HepG2 (cell line): Measurements from ENCODE around the gene GTF2F1. TPM values are rescaled to one million over a fixed set of nuclear protein-coding genes. Genes with fewer than 3 reads are reported as not detected.

Source experiments
- ARNT2 ChIP-seq: sonication (generic); formaldehyde crosslinking; IDR thresholded peaks from 2 replicates; pipeline ENCODE4 v1.8.0; 2022; ENCODE audit warnings: mild to moderate bottlenecking, low read depth, missing genetic modification reagents, moderate library complexity
- FOXJ3 ChIP-seq: sonication (generic); formaldehyde crosslinking; IDR thresholded peaks from 2 replicates; pipeline ENCODE4 v1.4.0; 2020; ENCODE audit warnings: missing genetic modification reagents, mild to moderate bottlenecking, borderline replicate concordance
- HDAC1 ChIP-seq: sonication (generic); formaldehyde crosslinking; IDR thresholded peaks from 2 replicates; pipeline ENCODE4 v1.5.1; 2020; ENCODE audit warnings: mild to moderate bottlenecking, missing genetic modification reagents
- HIC2 ChIP-seq: sonication (generic); formaldehyde crosslinking; IDR thresholded peaks from 2 replicates; pipeline ENCODE4 v1.9.0; 2022; ENCODE audit warnings: low read depth, missing genetic modification reagents
- LCORL ChIP-seq, 2 experiments: fragments of 450-650 bp in 1 of 2; sonication (generic) in 1 of 2; formaldehyde crosslinking in 1 of 2; IDR thresholded peaks; 2 replicates each; pipeline versions ENCODE4 v1.5.0 to v1.6.1; 2017 to 2020; ENCODE audit warnings: antibody characterized with exemption in 1 of 2, missing genetic modification reagents in 1 of 2
- NFRKB ChIP-seq: fragments of 450-650 bp; IDR thresholded peaks from 2 replicates; pipeline ENCODE4 v1.6.1; 2017
- PCBP2 ChIP-seq: fragments of 200-400 bp; formaldehyde crosslinking; optimal IDR thresholded peaks from 2 replicates; pipeline ENCODE3; 2018; ENCODE audit warnings: low read length, low read depth; ENCODE audit not compliant: poor library complexity, severe bottlenecking
- SALL2 ChIP-seq: sonication (generic); formaldehyde crosslinking; IDR thresholded peaks from 2 replicates; pipeline ENCODE4 v1.8.1; 2023; ENCODE audit warnings: mild to moderate bottlenecking, missing genetic modification reagents, inconsistent platforms
- SIN3A ChIP-seq: IDR thresholded peaks from 2 replicates; pipeline ENCODE4 v1.6.1; 2011; ENCODE audit warnings: low read depth, mild to moderate bottlenecking, control low read depth, low read length, borderline replicate concordance
- SMARCC2 ChIP-seq: fragments of 450-650 bp; IDR thresholded peaks from 2 replicates; pipeline ENCODE4 v1.6.1; 2017; ENCODE audit warnings: antibody characterized with exemption, mild to moderate bottlenecking
- WIZ ChIP-seq: sonication (generic); formaldehyde crosslinking; IDR thresholded peaks from 2 replicates; pipeline ENCODE4 v1.5.1; 2020; ENCODE audit warnings: mild to moderate bottlenecking, missing genetic modification reagents
- ZNF160 ChIP-seq: sonication (generic); formaldehyde crosslinking; IDR thresholded peaks from 2 replicates; pipeline ENCODE4 v1.8.0; 2022; ENCODE audit warnings: mild to moderate bottlenecking, inconsistent platforms, missing genetic modification reagents
- ZNF224 ChIP-seq: sonication (generic); formaldehyde crosslinking; IDR thresholded peaks from 2 replicates; pipeline ENCODE4 v1.5.0; 2020; ENCODE audit warnings: mild to moderate bottlenecking, missing genetic modification reagents
- ZNF468 ChIP-seq: sonication (generic); formaldehyde crosslinking; IDR thresholded peaks from 2 replicates; pipeline ENCODE4 v1.8.0; 2022; ENCODE audit warnings: mild to moderate bottlenecking, moderate library complexity, missing genetic modification reagents
- ZNF574 ChIP-seq: sonication (generic); formaldehyde crosslinking; IDR thresholded peaks from 2 replicates; pipeline ENCODE4 v1.4.0; 2020; ENCODE audit warnings: missing genetic modification reagents
- ZNF713 ChIP-seq: sonication (generic); formaldehyde crosslinking; IDR thresholded peaks from 2 replicates; pipeline ENCODE4 v1.4.0; 2020; ENCODE audit warnings: mild to moderate bottlenecking, missing genetic modification reagents
- polyA plus RNA-seq, 8 experiments: library from polyadenylated mRNA; depleted of rRNA in 3 of 8; stranded (reverse) in 7 of 8; unstranded in 1 of 8; fragments of >200 nt; fragmentation: Illumina TruSeq in 4 of 8; extraction: Trizol in 4 of 8; gene quantifications; 2 replicates each; pipeline versions ENCODE4 v1.2.1 to v1.2.3, GENCODE V29; 2011 to 2016; ENCODE audit warnings: low read depth in 4 of 8, missing spikeins in 1 of 8, mixed read lengths in 1 of 8; ENCODE audit not compliant: insufficient read depth in 1 of 8
- total RNA-seq, 5 experiments: library from RNA; depleted of rRNA; stranded (reverse); fragments of >200 nt; fragmentation: Illumina TruSeq; extraction: Trizol; gene quantifications; 2 replicates each; pipeline ENCODE4 v1.2.3, GENCODE V29; 2016; ENCODE audit warnings: low read depth in 1 of 5
- TF ChIP-seq, protein P1 (sequence below): sonication (generic); formaldehyde crosslinking; IDR thresholded peaks from 2 replicates; pipeline ENCODE4 v1.4.0; 2020; ENCODE audit warnings: missing genetic modification reagents
- TF ChIP-seq, protein P2 (sequence below): sonication (generic); formaldehyde crosslinking; IDR thresholded peaks from 2 replicates; pipeline ENCODE4 v1.4.0; 2020; ENCODE audit warnings: mild to moderate bottlenecking, missing genetic modification reagents, borderline replicate concordance

Gene GTF2F1
- total and polyA plus RNA-seq, 2 of the 13 experiments (the other 11 are each of a cell fraction or from before 2014, with no cell fraction given): 27.8 to 34.1 TPM

- TF ChIP-seq SMARCC2 (no peak), HDAC1 (no peak), SIN3A (no peak), ZNF468 (CRISPR knock-in tag) (no peak), LCORL (IDR thresholded peaks at IDR 0.05) (no peak), LCORL (CRISPR knock-in tag; IDR thresholded peaks at IDR 0.05) (no peak), FOXJ3 (no peak; the same call in 1 of the 2 replicates), WIZ (CRISPR knock-in tag) (no peak), ZNF224 (CRISPR knock-in tag) (peak; percentile 71; the same call in 1 of the 2 replicates), ZNF574 (peak; percentile 40; the same call in 1 of the 2 replicates), ARNT2 (CRISPR knock-in tag) (no peak), ZNF160 (peak; percentile 64; the same call in 1 of the 2 replicates), ZNF713 (no peak), NFRKB (no peak), PCBP2 (no peak), SALL2 (CRISPR knock-in tag) (0 out of 2 replicates have a peak, but pooled peaks have one; percentile 6), HIC2 (CRISPR knock-in tag) (no peak)
- TF ChIP-seq, protein P1, sequence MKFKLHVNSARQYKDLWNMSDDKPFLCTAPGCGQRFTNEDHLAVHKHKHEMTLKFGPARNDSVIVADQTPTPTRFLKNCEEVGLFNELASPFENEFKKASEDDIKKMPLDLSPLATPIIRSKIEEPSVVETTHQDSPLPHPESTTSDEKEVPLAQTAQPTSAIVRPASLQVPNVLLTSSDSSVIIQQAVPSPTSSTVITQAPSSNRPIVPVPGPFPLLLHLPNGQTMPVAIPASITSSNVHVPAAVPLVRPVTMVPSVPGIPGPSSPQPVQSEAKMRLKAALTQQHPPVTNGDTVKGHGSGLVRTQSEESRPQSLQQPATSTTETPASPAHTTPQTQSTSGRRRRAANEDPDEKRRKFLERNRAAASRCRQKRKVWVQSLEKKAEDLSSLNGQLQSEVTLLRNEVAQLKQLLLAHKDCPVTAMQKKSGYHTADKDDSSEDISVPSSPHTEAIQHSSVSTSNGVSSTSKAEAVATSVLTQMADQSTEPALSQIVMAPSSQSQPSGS: no peak; the same call in 1 of the 2 replicates
- TF ChIP-seq, protein P2, sequence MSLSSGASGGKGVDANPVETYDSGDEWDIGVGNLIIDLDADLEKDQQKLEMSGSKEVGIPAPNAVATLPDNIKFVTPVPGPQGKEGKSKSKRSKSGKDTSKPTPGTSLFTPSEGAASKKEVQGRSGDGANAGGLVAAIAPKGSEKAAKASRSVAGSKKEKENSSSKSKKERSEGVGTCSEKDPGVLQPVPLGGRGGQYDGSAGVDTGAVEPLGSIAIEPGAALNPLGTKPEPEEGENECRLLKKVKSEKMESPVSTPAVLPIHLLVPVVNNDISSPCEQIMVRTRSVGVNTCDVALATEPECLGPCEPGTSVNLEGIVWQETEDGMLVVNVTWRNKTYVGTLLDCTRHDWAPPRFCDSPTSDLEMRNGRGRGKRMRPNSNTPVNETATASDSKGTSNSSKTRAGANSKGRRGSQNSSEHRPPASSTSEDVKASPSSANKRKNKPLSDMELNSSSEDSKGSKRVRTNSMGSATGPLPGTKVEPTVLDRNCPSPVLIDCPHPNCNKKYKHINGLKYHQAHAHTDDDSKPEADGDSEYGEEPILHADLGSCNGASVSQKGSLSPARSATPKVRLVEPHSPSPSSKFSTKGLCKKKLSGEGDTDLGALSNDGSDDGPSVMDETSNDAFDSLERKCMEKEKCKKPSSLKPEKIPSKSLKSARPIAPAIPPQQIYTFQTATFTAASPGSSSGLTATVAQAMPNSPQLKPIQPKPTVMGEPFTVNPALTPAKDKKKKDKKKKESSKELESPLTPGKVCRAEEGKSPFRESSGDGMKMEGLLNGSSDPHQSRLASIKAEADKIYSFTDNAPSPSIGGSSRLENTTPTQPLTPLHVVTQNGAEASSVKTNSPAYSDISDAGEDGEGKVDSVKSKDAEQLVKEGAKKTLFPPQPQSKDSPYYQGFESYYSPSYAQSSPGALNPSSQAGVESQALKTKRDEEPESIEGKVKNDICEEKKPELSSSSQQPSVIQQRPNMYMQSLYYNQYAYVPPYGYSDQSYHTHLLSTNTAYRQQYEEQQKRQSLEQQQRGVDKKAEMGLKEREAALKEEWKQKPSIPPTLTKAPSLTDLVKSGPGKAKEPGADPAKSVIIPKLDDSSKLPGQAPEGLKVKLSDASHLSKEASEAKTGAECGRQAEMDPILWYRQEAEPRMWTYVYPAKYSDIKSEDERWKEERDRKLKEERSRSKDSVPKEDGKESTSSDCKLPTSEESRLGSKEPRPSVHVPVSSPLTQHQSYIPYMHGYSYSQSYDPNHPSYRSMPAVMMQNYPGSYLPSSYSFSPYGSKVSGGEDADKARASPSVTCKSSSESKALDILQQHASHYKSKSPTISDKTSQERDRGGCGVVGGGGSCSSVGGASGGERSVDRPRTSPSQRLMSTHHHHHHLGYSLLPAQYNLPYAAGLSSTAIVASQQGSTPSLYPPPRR (CRISPR knock-in tag): no peak
Measured at GRCh38 chr19:6424939-6425731, 32.2 kb upstream of the GTF2F1 start (continued).
